Uterus (tissue), 4 donors: ENCODE data around the gene SPAG5. TPM values are rescaled to one million over a fixed set of nuclear protein-coding genes. Genes with fewer than 3 reads are reported as not detected.

Experiments
- DNase-seq, 2 donors: peaks; one replicate each; pipeline ENCODE4 v3.0.0-alpha.2; 2019 to 2020
- H3K27ac ChIP-seq, 2 donors: fragments of 200-600 bp; sonication (generic); 1 replicate in 1 of 2; 2 replicates in 1 of 2; pipeline ENCODE4 v1.5.1; 2016 to 2018
- H3K27me3 ChIP-seq, 2 donors: fragments of 200-600 bp; sonication (generic); one replicate each; pipeline ENCODE4 v1.5.1; 2018 to 2019; ENCODE audit warnings: control low read depth in 1 of 2
- H3K36me3 ChIP-seq, 2 donors: fragments of 200-600 bp; sonication (generic); one replicate each; pipeline ENCODE4 v1.5.1; 2019; ENCODE audit warnings: control low read depth in 1 of 2
- H3K4me1 ChIP-seq, 2 donors: fragments of 200-600 bp; sonication (generic); one replicate each; pipeline ENCODE4 v1.5.1; 2018 to 2019; ENCODE audit warnings: control low read depth in 1 of 2
- H3K4me3 ChIP-seq, 2 donors: fragments of 200-600 bp; sonication (generic); 1 replicate in 1 of 2; 2 replicates in 1 of 2; pipeline ENCODE4 v1.5.1; 2018 to 2019; ENCODE audit warnings: mild to moderate bottlenecking in 1 of 2
- H3K9me3 ChIP-seq, 2 donors: fragments of 200-600 bp; sonication (generic); one replicate each; pipeline ENCODE4 v1.5.1; 2019; ENCODE audit warnings: control low read depth in 1 of 2
- CTCF ChIP-seq, 4 experiments: fragments of 200-600 bp in 2 of 4; fragments of 450-650 bp in 2 of 4; sonication (generic) in 2 of 4; IDR thresholded peaks; one replicate each; pipeline ENCODE4 v1.5.1; 2016 to 2019; ENCODE audit warnings: antibody characterized with exemption in 4 of 4, mild to moderate bottlenecking in 2 of 4, moderate library complexity in 1 of 4
- POLR2A ChIP-seq, 2 donors: fragments of 450-650 bp; IDR thresholded peaks; one replicate each; pipeline ENCODE4 v1.6.1; 2016; ENCODE audit warnings: antibody characterized with exemption in 2 of 2, mild to moderate bottlenecking in 1 of 2, moderate library complexity in 1 of 2
- intact Hi-C: fragments of 100-400 bp; cut with DNase I; formaldehyde crosslinking; loops from one replicate; pipeline ENCODE4 v1.15.1; 2023; ENCODE audit warnings: low total_unique reads
- total RNA-seq, 4 donors: library from RNA; depleted of rRNA in 3 of 4; stranded (reverse); fragments of >200 nt in 3 of 4; gene quantifications; one replicate each; pipeline versions ENCODE4 v1.1.0 to v1.2.4, GENCODE V29; 2014 to 2023
- donor health status: DM: yes; HTN: yes; CAD: no.

The SPAG5 gene
- total RNA-seq, 4 donors from 2014 or later, result 1.5 to 21.4 (median 7.0) TPM; not detected in 1

GRCh38 chr17:28592260-28592659, 6.6 kb downstream of the SPAG5 start:
- no peak overlapping the region for H3K27ac ChIP-seq
- no peaks in the 10 kb centered on the region for H3K4me1 ChIP-seq
- no peak for TF ChIP-seq POLR2A (IDR thresholded peaks at IDR 0.05)
- TF ChIP-seq CTCF (IDR thresholded peaks at IDR 0.05), result no peak
- intact Hi-C loops, result no loop called here
- no peak for DNase-seq
- no peaks in the 10 kb centered on the region for H3K36me3 ChIP-seq
- H3K4me3 ChIP-seq, result no peak overlapping the region
- H3K9me3 ChIP-seq, result no peaks in the 10 kb centered on the region
- H3K27me3 ChIP-seq, result no peaks in the 10 kb centered on the region

DNA sequence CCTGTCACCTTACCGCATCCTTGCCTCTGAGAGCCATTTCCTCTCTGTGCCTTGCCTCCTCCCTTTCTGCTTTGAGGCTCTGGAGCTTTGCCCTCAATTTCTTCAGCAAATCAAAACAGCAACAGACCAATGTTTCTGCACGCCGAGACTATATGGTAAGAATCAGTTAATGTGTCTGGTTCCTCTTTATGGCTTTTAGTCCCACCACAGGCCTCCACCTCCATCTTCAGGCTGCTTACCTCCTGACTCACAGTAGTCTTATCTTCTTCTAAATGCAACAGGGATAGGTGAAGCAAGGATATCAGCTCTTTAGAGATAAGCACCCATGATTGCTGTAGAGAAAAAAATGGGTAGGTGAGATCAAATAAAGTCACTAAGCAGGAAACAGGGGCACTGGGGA, 13.0 kb downstream of the SPAG5 start:
- H3K27ac ChIP-seq, result no peak overlapping the region
- TF ChIP-seq CTCF (IDR thresholded peaks at IDR 0.05), result no peak
- no peak for TF ChIP-seq POLR2A (IDR thresholded peaks at IDR 0.05)
- DNase-seq, result no peak
- H3K4me1 ChIP-seq, result no peaks in the 10 kb centered on the region
- intact Hi-C loops, result no loop called here
- no peaks in the 10 kb centered on the region for H3K36me3 ChIP-seq
- no peaks in the 10 kb centered on the region for H3K9me3 ChIP-seq
- no peak overlapping the region for H3K4me3 ChIP-seq
- H3K27me3 ChIP-seq, result no peaks in the 10 kb centered on the region

- TF ChIP-seq CTCF (IDR thresholded peaks at IDR 0.05) (no peak), POLR2A (IDR thresholded peaks at IDR 0.05) (no peak)
- no peaks in the 10 kb centered on the region for H3K4me1 ChIP-seq
- intact Hi-C loops, result no loop called here
- no peaks in the 10 kb centered on the region for H3K9me3 ChIP-seq
- H3K36me3 ChIP-seq, result no peaks in the 10 kb centered on the region
- no peak for DNase-seq
- no peak overlapping the region for H3K27ac ChIP-seq
- no peaks in the 10 kb centered on the region for H3K27me3 ChIP-seq
- H3K4me3 ChIP-seq, result no peak overlapping the region
Measured at GRCh38 chr17:28584434-28584833, 14.4 kb downstream of the SPAG5 start.

- Histone ChIP-seq H3K9me3 (no peaks in the 10 kb centered on the region), H3K36me3 (no peaks in the 10 kb centered on the region), H3K27me3 (no peaks in the 10 kb centered on the region), H3K4me1 (no peaks in the 10 kb centered on the region), H3K4me3 (no peak overlapping the region), H3K27ac (no peak overlapping the region)
- DNase-seq, result no peak
- intact Hi-C loops, result no loop called here
- TF ChIP-seq CTCF (IDR thresholded peaks at IDR 0.05) (no peak), POLR2A (IDR thresholded peaks at IDR 0.05) (no peak)
Measured at GRCh38 chr17:28582513-28582912, 16.3 kb downstream of the SPAG5 start.

GRCh38 chr17:28580959-28581358, 17.9 kb downstream of the SPAG5 start:
- no peak overlapping the region for H3K27ac ChIP-seq
- no peaks in the 10 kb centered on the region for H3K27me3 ChIP-seq
- no peak for TF ChIP-seq POLR2A (IDR thresholded peaks at IDR 0.05)
- TF ChIP-seq CTCF (IDR thresholded peaks at IDR 0.05), result no peak
- H3K36me3 ChIP-seq, result no peaks in the 10 kb centered on the region
- intact Hi-C loops, result no loop called here
- no peak for DNase-seq
- H3K4me3 ChIP-seq, result no peak overlapping the region
- H3K9me3 ChIP-seq, result no peaks in the 10 kb centered on the region
- H3K4me1 ChIP-seq, result peaks cover 0 to 4% of the 10 kb centered on the region in 2 donors
